CD14-positive monocyte (primary cell): ENCODE data around the gene GTF2H1. TPM values are rescaled to one million over a fixed set of nuclear protein-coding genes. Genes with fewer than 3 reads are reported as not detected.

ENCODE experiments used
- DNase-seq, 3 donors: peaks; one replicate each; pipeline ENCODE4 v3.0.0-alpha.2; 2011 to 2022
- H2AFZ ChIP-seq: 2 replicates; pipeline ENCODE4 v1.6.0; 2012; ENCODE audit warnings: mild to moderate bottlenecking, low read depth, low read length, inconsistent platforms; ENCODE audit not compliant: insufficient read depth, poor library complexity, severe bottlenecking
- H3K27ac ChIP-seq, 2 donors: 1 replicate in 1 of 2; 2 replicates in 1 of 2; pipeline ENCODE4 v1.5.1; 2012 to 2013; ENCODE audit warnings: low read length in 2 of 2, control low read depth in 1 of 2, inconsistent platforms in 1 of 2, low read depth in 1 of 2, mild to moderate bottlenecking in 1 of 2
- H3K27me3 ChIP-seq, 2 donors: one replicate each; pipeline versions ENCODE4 v1.6.0 to v1.6.1; 2011 to 2013; ENCODE audit warnings: low read length in 2 of 2; ENCODE audit not compliant: control insufficient read depth in 2 of 2, insufficient read depth in 2 of 2
- H3K36me3 ChIP-seq, 2 donors: replicated peaks in 1 of 2; 1 replicate in 1 of 2; 2 replicates in 1 of 2; pipeline versions ENCODE4 v1.5.1 to v1.6.1; 2012 to 2013; ENCODE audit warnings: low read length in 2 of 2, control low read depth in 1 of 2, inconsistent platforms in 1 of 2, mild to moderate bottlenecking in 1 of 2; ENCODE audit not compliant: insufficient read depth in 2 of 2, control insufficient read depth in 1 of 2
- H3K4me1 ChIP-seq, 2 donors: 1 replicate in 1 of 2; 2 replicates in 1 of 2; pipeline versions ENCODE4 v1.5.1 to v1.6.1; 2012 to 2013; ENCODE audit warnings: low read length in 2 of 2, control low read depth in 1 of 2, inconsistent platforms in 1 of 2, mild to moderate bottlenecking in 1 of 2, moderate library complexity in 1 of 2; ENCODE audit not compliant: insufficient read depth in 2 of 2, control insufficient read depth in 1 of 2
- H3K4me2 ChIP-seq: replicated peaks from 2 replicates; pipeline ENCODE3; 2012; ENCODE audit warnings: low read length, moderate library complexity, mild to moderate bottlenecking; ENCODE audit not compliant: poor library complexity, severe bottlenecking; ENCODE audit errors: extremely low read depth
- H3K4me3 ChIP-seq, 3 experiments: fragments of 200-600 bp in 1 of 3; sonication (generic) in 1 of 3; replicated peaks in 1 of 3; 1 replicate in 2 of 3; 2 replicates in 1 of 3; pipeline ENCODE4 v1.5.1; 2011 to 2013; ENCODE audit warnings: low read length in 3 of 3, mild to moderate bottlenecking in 3 of 3, control low read depth in 2 of 3, low read depth in 2 of 3, inconsistent platforms in 1 of 3, moderate library complexity in 1 of 3
- H3K79me2 ChIP-seq: 2 replicates; pipeline ENCODE4 v1.6.0; 2012; ENCODE audit warnings: mild to moderate bottlenecking, control low read depth, inconsistent platforms, low read length, moderate library complexity; ENCODE audit not compliant: insufficient read depth
- H3K9ac ChIP-seq: 2 replicates; pipeline ENCODE4 v1.6.0; 2017; ENCODE audit warnings: low read length, mild to moderate bottlenecking; ENCODE audit not compliant: insufficient read depth, poor library complexity, severe bottlenecking
- H3K9me3 ChIP-seq, 2 donors: replicated peaks in 1 of 2; 1 replicate in 1 of 2; 2 replicates in 1 of 2; pipeline versions ENCODE4 v1.5.1 to v1.6.1; 2012 to 2013; ENCODE audit warnings: low read length in 2 of 2, control low read depth in 1 of 2; ENCODE audit not compliant: control insufficient read depth in 1 of 2, insufficient read depth in 1 of 2
- H4K20me1 ChIP-seq: 2 replicates; pipeline ENCODE4 v1.6.0; 2012; ENCODE audit warnings: mild to moderate bottlenecking, low read length, control low read depth, moderate library complexity; ENCODE audit not compliant: insufficient read depth
- H3K27ac Mint-ChIP-seq, 7 donors: one replicate each; pipeline ENCODE4 v1.8.0; 2020; ENCODE audit warnings: mild to moderate bottlenecking in 7 of 7, mixed read lengths in 7 of 7, moderate library complexity in 6 of 7, inconsistent platforms in 2 of 7
- H3K27me3 Mint-ChIP-seq, 3 donors: one replicate each; pipeline ENCODE4 v1.8.0; 2021 to 2022; ENCODE audit warnings: low read depth in 3 of 3, mild to moderate bottlenecking in 3 of 3, mixed read lengths in 3 of 3, moderate library complexity in 3 of 3, inconsistent platforms in 1 of 3
- H3K36me3 Mint-ChIP-seq, 2 donors: one replicate each; pipeline ENCODE4 v1.8.0; 2020; ENCODE audit warnings: mixed read lengths in 2 of 2, inconsistent platforms in 1 of 2, mild to moderate bottlenecking in 1 of 2
- H3K4me1 Mint-ChIP-seq: one replicate; pipeline ENCODE4 v1.8.0; 2020; ENCODE audit warnings: mild to moderate bottlenecking, mixed read lengths
- H3K4me3 Mint-ChIP-seq, 2 donors: one replicate each; pipeline ENCODE4 v1.8.0; 2020; ENCODE audit warnings: mild to moderate bottlenecking in 2 of 2, mixed read lengths in 2 of 2, moderate library complexity in 1 of 2
- H3K9me3 Mint-ChIP-seq, 7 donors: one replicate each; pipeline ENCODE4 v1.8.0; 2020 to 2022; ENCODE audit warnings: mixed read lengths in 7 of 7, mild to moderate bottlenecking in 6 of 7, moderate library complexity in 6 of 7, inconsistent platforms in 2 of 7
- WGBS: methylation state at CpG from one replicate; pipeline ENCODE4 v1.1.5; 2013; ENCODE audit warnings: missing lambda C conversion rate; ENCODE audit not compliant: insufficient coverage; 5-methylcytosine and 5-hydroxymethylcytosine counted together
- intact Hi-C, 2 donors: fragments of 100-400 bp; cut with micrococcal nuclease; formaldehyde crosslinking; loops; one replicate each; pipeline versions ENCODE4 v1.15.0 to v1.15.1; 2023
- polyA plus RNA-seq, 3 donors: library from polyadenylated mRNA; depleted of rRNA in 1 of 3; unstranded in 2 of 3; stranded (reverse) in 1 of 3; fragments of 300-500 nt in 2 of 3; fragments of >200 nt in 1 of 3; fragmentation: Illumina TruSeq in 2 of 3; gene quantifications; 1 replicate in 2 of 3; 2 replicates in 1 of 3; pipeline ENCODE4 v1.2.3, GENCODE V29; 2012 to 2021
- TF ChIP-seq, protein P1 (sequence below): fragments of 200-600 bp; IDR thresholded peaks from one replicate; pipeline ENCODE4 v1.8.0; 2022; ENCODE audit warnings: antibody characterized with exemption, mild to moderate bottlenecking

The GTF2H1 gene
- polyA plus RNA-seq, 3 donors = 23.0 to 26.6 (median 26.2) TPM

- Mint-ChIP-seq H3K9me3 (peaks cover 0 to 2% (median 0%) of the 10 kb centered on the region in 7 donors), H3K4me3 (no peak overlapping the region), H3K36me3 (peaks cover 6 to 8% of the 10 kb centered on the region in 2 donors), H3K4me1 (peaks cover 5% of the 10 kb centered on the region), H3K27me3 (no peaks in the 10 kb centered on the region), H3K27ac (no peak overlapping the region)
- Histone ChIP-seq H3K27me3 (no peaks in the 10 kb centered on the region), H2AFZ (no peak overlapping the region), H3K79me2 (no peaks in the 10 kb centered on the region), H3K9me3 (no peaks in the 10 kb centered on the region), H3K4me2 (no peak overlapping the region), H3K27ac (no peak overlapping the region), H3K4me1 (peaks cover 4 to 5% of the 10 kb centered on the region in 2 donors), H4K20me1 (no peaks in the 10 kb centered on the region), H3K9ac (no peak overlapping the region), H3K4me3 (no peak overlapping the region), H3K36me3 (peaks cover 0 to 3% of the 10 kb centered on the region in 2 donors)
- intact Hi-C loops = no loop called here
- TF ChIP-seq, protein P1, sequence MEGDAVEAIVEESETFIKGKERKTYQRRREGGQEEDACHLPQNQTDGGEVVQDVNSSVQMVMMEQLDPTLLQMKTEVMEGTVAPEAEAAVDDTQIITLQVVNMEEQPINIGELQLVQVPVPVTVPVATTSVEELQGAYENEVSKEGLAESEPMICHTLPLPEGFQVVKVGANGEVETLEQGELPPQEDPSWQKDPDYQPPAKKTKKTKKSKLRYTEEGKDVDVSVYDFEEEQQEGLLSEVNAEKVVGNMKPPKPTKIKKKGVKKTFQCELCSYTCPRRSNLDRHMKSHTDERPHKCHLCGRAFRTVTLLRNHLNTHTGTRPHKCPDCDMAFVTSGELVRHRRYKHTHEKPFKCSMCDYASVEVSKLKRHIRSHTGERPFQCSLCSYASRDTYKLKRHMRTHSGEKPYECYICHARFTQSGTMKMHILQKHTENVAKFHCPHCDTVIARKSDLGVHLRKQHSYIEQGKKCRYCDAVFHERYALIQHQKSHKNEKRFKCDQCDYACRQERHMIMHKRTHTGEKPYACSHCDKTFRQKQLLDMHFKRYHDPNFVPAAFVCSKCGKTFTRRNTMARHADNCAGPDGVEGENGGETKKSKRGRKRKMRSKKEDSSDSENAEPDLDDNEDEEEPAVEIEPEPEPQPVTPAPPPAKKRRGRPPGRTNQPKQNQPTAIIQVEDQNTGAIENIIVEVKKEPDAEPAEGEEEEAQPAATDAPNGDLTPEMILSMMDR = no peak
- WGBS = no CpG with 5 or more reads among the region's 1 CpG
- DNase-seq = no peak
Measured at GRCh38 chr11:18375941-18376340, 53.6 kb downstream of the GTF2H1 start.

DNA sequence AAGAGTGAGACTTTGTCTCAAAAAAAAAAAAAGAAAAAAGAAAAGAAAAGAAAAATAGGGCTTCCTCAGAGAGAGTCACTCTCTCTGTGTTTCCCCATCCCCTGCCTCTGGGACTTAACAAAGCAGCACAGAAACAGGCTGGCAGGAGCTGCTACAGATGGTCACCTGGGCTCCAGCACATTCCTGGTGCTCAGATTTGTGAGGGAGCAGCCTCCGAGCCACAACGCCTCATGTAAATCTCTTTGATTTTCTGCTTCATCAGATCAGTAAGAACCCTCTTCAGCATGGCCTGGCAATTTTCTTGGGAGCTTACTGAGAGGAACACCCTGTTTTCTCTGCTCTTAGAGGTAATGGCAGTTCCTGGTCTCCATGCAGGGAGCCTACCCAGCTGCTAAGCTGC lies 56.8 kb downstream of the GTF2H1 start:
- Mint-ChIP-seq H3K4me1 (peaks cover 23% of the 10 kb centered on the region), H3K27ac (no peak overlapping the region), H3K4me3 (no peak overlapping the region), H3K27me3 (peaks cover 0 to 1% (median 0%) of the 10 kb centered on the region in 3 donors), H3K9me3 (no peaks in the 10 kb centered on the region), H3K36me3 (no peaks in the 10 kb centered on the region)
- H3K27me3 ChIP-seq = no peaks in the 10 kb centered on the region
- no peak overlapping the region for H2AFZ ChIP-seq
- H3K9me3 ChIP-seq = no peaks in the 10 kb centered on the region
- no peaks in the 10 kb centered on the region for H4K20me1 ChIP-seq
- H3K27ac ChIP-seq = no peak overlapping the region
- H3K4me1 ChIP-seq = peaks cover 22% of the 10 kb centered on the region in 2 donors
- 88% methylated on average over 2 of the region's 2 CpGs for WGBS
- H3K9ac ChIP-seq = no peak overlapping the region
- no peak overlapping the region for H3K4me2 ChIP-seq
- no peaks in the 10 kb centered on the region for H3K79me2 ChIP-seq
- TF ChIP-seq, protein P1 = no peak
- no peak for DNase-seq
- intact Hi-C loops = no loop called here
- H3K36me3 ChIP-seq = no peaks in the 10 kb centered on the region
- H3K4me3 ChIP-seq = no peak overlapping the region
